ENCODE results near the gene PTPRC.

PTPRC gene

GRCh38 chr1:198734323-198735008, 95.6 kb downstream of the PTPRC start:
- TF ChIP-seq CTCF (IDR thresholded peaks at IDR 0.05) = no peak

- TF ChIP-seq CTCF (IDR thresholded peaks at IDR 0.05) = no peak
Observed at GRCh38 chr1:198741744-198742143, 102.9 kb downstream of the PTPRC start.

GRCh38 chr1:198747127-198747526, 108.3 kb downstream of the PTPRC start:
- no peak for TF ChIP-seq CTCF (IDR thresholded peaks at IDR 0.05)

- no peak for TF ChIP-seq CTCF (IDR thresholded peaks at IDR 0.05)
Observed at GRCh38 chr1:198749279-198749678, 110.4 kb downstream of the PTPRC start.

GRCh38 chr1:198750081-198750480, 111.2 kb downstream of the PTPRC start:
- no peak for TF ChIP-seq CTCF (IDR thresholded peaks at IDR 0.05)

- no peak for TF ChIP-seq CTCF (IDR thresholded peaks at IDR 0.05)
Observed at GRCh38 chr1:198751741-198752140, 112.9 kb downstream of the PTPRC start.

- TF ChIP-seq CTCF (IDR thresholded peaks at IDR 0.05) = no peak
Observed at GRCh38 chr1:198754670-198755069, 115.8 kb downstream of the PTPRC start.

GRCh38 chr1:198755715-198756114, 116.9 kb downstream of the PTPRC start:
- no peak for TF ChIP-seq CTCF (IDR thresholded peaks at IDR 0.05)

Data from LNCAP (cell line).